ENCODE data around the gene IL27RA. TPM values are rescaled to one million over a fixed set of nuclear protein-coding genes. Genes with fewer than 3 reads are reported as not detected.
"Not testable (repeated sequence)": the region's sequence is repeated elsewhere in the genome, so short reads cannot be mapped to it uniquely, and the experiment has no call there.

IL27RA gene
- total RNA-seq, 2 donors from 2014 or later = 10.3 to 10.8 TPM

DNA sequence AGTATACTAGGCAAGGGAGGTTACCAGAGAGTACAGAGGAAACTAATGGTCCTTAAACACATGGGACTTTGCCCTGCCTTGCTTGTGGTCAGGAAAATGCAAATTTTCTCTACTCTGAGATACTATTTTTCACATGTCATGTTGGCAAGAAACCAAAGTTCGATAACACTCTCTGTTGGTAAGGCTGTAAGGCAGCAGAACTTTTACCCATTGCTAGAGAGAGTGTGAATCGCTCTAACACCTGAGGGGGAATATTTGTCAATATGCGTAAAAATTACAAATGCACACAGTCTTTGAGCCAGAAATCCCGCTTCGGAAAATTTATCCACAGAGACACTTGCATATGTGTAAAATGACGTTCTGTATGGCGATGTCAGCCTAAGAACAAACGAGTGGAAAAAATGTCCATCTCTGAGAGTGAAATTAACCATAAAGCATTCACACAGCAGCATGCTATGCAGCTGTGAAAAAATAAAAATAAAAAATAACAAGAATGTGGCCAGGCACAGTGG, 16.0 kb upstream of the IL27RA start:
- H3K4me3 Mint-ChIP-seq = no peak overlapping the region
- no peak overlapping the region for H3K4me3 ChIP-seq (ENCODE audit: low read length)
- H3K27me3 ChIP-seq (ENCODE audit: control insufficient read depth, insufficient read depth, low read length, poor library complexity, severe bottlenecking) = no peaks in the 10 kb centered on the region
- H3K36me3 ChIP-seq (ENCODE audit: control insufficient read depth, insufficient read depth, low read length) = no peaks in the 10 kb centered on the region
- no peak overlapping the region for H3K27ac Mint-ChIP-seq
- WGBS, 2 experiments (ENCODE audit: insufficient coverage in 1 of 2, insufficient read length in 1 of 2) = 93 to 95% methylated on average over 8 of the region's 8 CpGs
- H3K9me3 ChIP-seq (ENCODE audit: control insufficient read depth, low read length) = no peaks in the 10 kb centered on the region
- no peak for DNase-seq
- no peaks in the 10 kb centered on the region for H3K27me3 Mint-ChIP-seq (ENCODE audit: insufficient read depth)
- TF ChIP-seq, protein P1, sequence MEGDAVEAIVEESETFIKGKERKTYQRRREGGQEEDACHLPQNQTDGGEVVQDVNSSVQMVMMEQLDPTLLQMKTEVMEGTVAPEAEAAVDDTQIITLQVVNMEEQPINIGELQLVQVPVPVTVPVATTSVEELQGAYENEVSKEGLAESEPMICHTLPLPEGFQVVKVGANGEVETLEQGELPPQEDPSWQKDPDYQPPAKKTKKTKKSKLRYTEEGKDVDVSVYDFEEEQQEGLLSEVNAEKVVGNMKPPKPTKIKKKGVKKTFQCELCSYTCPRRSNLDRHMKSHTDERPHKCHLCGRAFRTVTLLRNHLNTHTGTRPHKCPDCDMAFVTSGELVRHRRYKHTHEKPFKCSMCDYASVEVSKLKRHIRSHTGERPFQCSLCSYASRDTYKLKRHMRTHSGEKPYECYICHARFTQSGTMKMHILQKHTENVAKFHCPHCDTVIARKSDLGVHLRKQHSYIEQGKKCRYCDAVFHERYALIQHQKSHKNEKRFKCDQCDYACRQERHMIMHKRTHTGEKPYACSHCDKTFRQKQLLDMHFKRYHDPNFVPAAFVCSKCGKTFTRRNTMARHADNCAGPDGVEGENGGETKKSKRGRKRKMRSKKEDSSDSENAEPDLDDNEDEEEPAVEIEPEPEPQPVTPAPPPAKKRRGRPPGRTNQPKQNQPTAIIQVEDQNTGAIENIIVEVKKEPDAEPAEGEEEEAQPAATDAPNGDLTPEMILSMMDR (conservative IDR thresholded peaks at IDR 0.05) = no peak
- H3K36me3 Mint-ChIP-seq (ENCODE audit: low read depth) = no peaks in the 10 kb centered on the region
- no peaks in the 10 kb centered on the region for H3K4me1 Mint-ChIP-seq
- no peaks in the 10 kb centered on the region for H3K4me1 ChIP-seq (ENCODE audit: control insufficient read depth, insufficient read depth, low read length)
- H3K27ac ChIP-seq (ENCODE audit: low read depth, low read length) = no peak overlapping the region
- H3K9me3 Mint-ChIP-seq = no peaks in the 10 kb centered on the region
- no peak overlapping the region for H3K9ac ChIP-seq (ENCODE audit: extremely low read depth, low read length, poor library complexity, severe bottlenecking)

DNA sequence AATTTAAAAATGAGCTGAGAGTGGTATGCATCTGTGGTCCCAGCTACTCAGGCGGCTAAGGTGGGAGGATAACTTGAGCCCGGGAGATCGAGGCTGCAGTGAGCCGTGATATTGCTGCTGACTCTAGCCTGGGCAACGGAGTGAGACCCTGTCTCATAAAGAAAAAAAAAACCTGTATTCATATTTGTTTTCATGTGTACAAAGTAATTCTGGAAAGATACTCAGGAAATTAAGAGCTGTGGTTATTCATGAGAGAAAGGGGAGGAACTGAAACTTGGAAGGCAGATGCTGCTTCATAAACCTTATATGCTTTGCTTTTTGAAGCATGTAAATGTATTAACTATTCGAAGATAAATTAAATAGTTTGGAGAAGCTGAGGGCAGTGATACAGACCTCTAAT, 12.5 kb upstream of the IL27RA start:
- no peak overlapping the region for H3K27ac Mint-ChIP-seq
- no peak for DNase-seq
- 88 to 94% methylated on average over 4 to 6 of the region's 6 CpGs for WGBS, 2 experiments (ENCODE audit: insufficient coverage in 1 of 2, insufficient read length in 1 of 2)

DNA sequence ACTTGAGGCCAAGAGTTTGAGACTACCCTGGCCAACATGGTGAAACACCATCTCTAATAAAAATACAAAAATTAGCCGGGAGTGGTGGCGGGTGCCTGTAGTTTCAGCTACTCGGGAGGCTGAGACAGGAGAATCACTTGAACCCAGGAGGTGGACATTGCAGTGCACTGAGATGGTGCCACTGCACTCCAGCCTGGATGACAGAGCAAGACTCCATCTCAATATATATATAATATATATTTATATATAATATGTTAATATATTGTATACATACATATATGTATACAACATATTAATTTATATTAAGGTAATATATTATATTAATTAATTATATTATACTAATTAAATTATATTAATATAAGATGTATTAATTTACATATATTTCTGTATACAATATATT, 11.8 kb upstream of the IL27RA start:
- not testable (repeated sequence) for H3K27ac Mint-ChIP-seq; H3K27me3 ChIP-seq (ENCODE audit: control insufficient read depth, insufficient read depth, low read length, poor library complexity, severe bottlenecking); H3K4me1 Mint-ChIP-seq; H3K36me3 ChIP-seq (ENCODE audit: control insufficient read depth, insufficient read depth, low read length); H3K36me3 Mint-ChIP-seq (ENCODE audit: low read depth); H3K4me3 ChIP-seq (ENCODE audit: low read length); H3K9me3 ChIP-seq (ENCODE audit: control insufficient read depth, low read length); H3K27ac ChIP-seq (ENCODE audit: low read depth, low read length); DNase-seq; H3K9me3 Mint-ChIP-seq; H3K4me1 ChIP-seq (ENCODE audit: control insufficient read depth, insufficient read depth, low read length); H3K27me3 Mint-ChIP-seq (ENCODE audit: insufficient read depth); H3K9ac ChIP-seq (ENCODE audit: extremely low read depth, low read length, poor library complexity, severe bottlenecking); H3K4me3 Mint-ChIP-seq
- WGBS, 2 experiments (ENCODE audit: insufficient coverage in 1 of 2, insufficient read length in 1 of 2) = 97 to 100% methylated on average over 3 of the region's 3 CpGs

More for the DNA sequence above, 12.5 kb upstream of the IL27RA start:
- peaks cover 3% of the 10 kb centered on the region for H3K4me1 Mint-ChIP-seq
- no peaks in the 10 kb centered on the region for H3K36me3 ChIP-seq (ENCODE audit: control insufficient read depth, insufficient read depth, low read length)
- H3K4me3 ChIP-seq (ENCODE audit: low read length) = no peak overlapping the region
- no peaks in the 10 kb centered on the region for H3K4me1 ChIP-seq (ENCODE audit: control insufficient read depth, insufficient read depth, low read length)
- no peak overlapping the region for H3K4me3 Mint-ChIP-seq
- H3K9me3 ChIP-seq (ENCODE audit: control insufficient read depth, low read length) = no peaks in the 10 kb centered on the region
- H3K27me3 ChIP-seq (ENCODE audit: control insufficient read depth, insufficient read depth, low read length, poor library complexity, severe bottlenecking) = no peaks in the 10 kb centered on the region
- no peak overlapping the region for H3K27ac ChIP-seq (ENCODE audit: low read depth, low read length)
- H3K9ac ChIP-seq (ENCODE audit: extremely low read depth, low read length, poor library complexity, severe bottlenecking) = no peak overlapping the region
- no peaks in the 10 kb centered on the region for H3K36me3 Mint-ChIP-seq (ENCODE audit: low read depth)
- TF ChIP-seq, protein P1 (conservative IDR thresholded peaks at IDR 0.05) = no peak
- no peaks in the 10 kb centered on the region for H3K27me3 Mint-ChIP-seq (ENCODE audit: insufficient read depth)
- H3K9me3 Mint-ChIP-seq = no peaks in the 10 kb centered on the region

DNA sequence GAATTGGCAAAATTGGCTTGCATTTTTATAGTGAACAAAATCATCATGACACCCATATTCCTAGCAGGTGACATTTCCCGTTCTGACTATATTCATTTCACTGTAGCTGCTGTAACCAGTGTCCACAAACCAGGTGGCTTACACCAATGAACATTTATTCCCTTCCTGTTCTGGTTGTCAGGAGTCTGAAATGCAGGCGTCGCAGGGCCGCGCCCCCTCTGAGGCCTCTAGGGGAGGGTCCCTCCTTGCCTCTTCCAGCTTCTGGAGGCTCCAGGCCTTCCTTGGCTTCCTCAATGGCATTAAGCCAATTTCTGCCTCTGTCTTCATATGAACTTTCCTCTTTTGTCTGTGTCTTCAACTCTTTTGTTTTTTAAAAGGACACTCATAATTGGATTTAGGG, 10.1 kb upstream of the IL27RA start:
- no peak overlapping the region for H3K27ac ChIP-seq (ENCODE audit: low read depth, low read length)
- no peaks in the 10 kb centered on the region for H3K27me3 Mint-ChIP-seq (ENCODE audit: insufficient read depth)
- TF ChIP-seq, protein P1 (conservative IDR thresholded peaks at IDR 0.05) = no peak
- no peaks in the 10 kb centered on the region for H3K36me3 ChIP-seq (ENCODE audit: control insufficient read depth, insufficient read depth, low read length)
- peaks cover 3% of the 10 kb centered on the region for H3K4me1 Mint-ChIP-seq
- H3K36me3 Mint-ChIP-seq (ENCODE audit: low read depth) = no peaks in the 10 kb centered on the region
- no peaks in the 10 kb centered on the region for H3K27me3 ChIP-seq (ENCODE audit: control insufficient read depth, insufficient read depth, low read length, poor library complexity, severe bottlenecking)
- no peak overlapping the region for H3K4me3 ChIP-seq (ENCODE audit: low read length)
- H3K9me3 ChIP-seq (ENCODE audit: control insufficient read depth, low read length) = no peaks in the 10 kb centered on the region
- H3K4me1 ChIP-seq (ENCODE audit: control insufficient read depth, insufficient read depth, low read length) = no peaks in the 10 kb centered on the region
- H3K9me3 Mint-ChIP-seq = no peaks in the 10 kb centered on the region
- WGBS, 2 experiments (ENCODE audit: insufficient coverage in 1 of 2, insufficient read length in 1 of 2) = 92 to 93% methylated on average over 5 of the region's 5 CpGs
- DNase-seq = peak; percentile 62
- no peak overlapping the region for H3K27ac Mint-ChIP-seq
- H3K4me3 Mint-ChIP-seq = no peak overlapping the region
- no peak overlapping the region for H3K9ac ChIP-seq (ENCODE audit: extremely low read depth, low read length, poor library complexity, severe bottlenecking)
